Panc1 (cell line): ENCODE measurements around the gene SMIM36. TPM values are rescaled to one million over a fixed set of nuclear protein-coding genes. Genes with fewer than 3 reads are reported as not detected.
"Not testable (repeated sequence)": the region's sequence is repeated elsewhere in the genome, so short reads cannot be mapped to it uniquely, and the experiment has no call there.

ENCODE experiments used
- ATAC-seq: fragments of 200-7000 bp; cut with Tn5 transposase; 2 replicates; pipeline ENCODE4 v1.9.1; 2020; ENCODE audit warnings: mild to moderate bottlenecking, moderate library complexity
- BruUV-seq: library from RNA; stranded (reverse); fragments of 400-500 nt; replicated peaks from 2 replicates; lab custom pipeline; 2021; lab: Mats Ljungman, UMichigan
- CTCF ChIA-PET: fragments of 300-600 bp; sonication (Branson Sonifier 250); formaldehyde crosslinking; loops from one replicate; lab custom pipeline; 2022; ENCODE audit warnings: antibody characterized with exemption; lab: Charles Lee
- POLR2A ChIA-PET: fragments of 300-600 bp; sonication (Branson Sonifier 250); formaldehyde crosslinking; loops from one replicate; lab custom pipeline; 2022; ENCODE audit warnings: antibody characterized with exemption; lab: Charles Lee
- DNase-seq: peaks from one replicate; pipeline ENCODE4 v3.0.0-alpha.2; 2010; ENCODE audit warnings: low read depth, low spot score
- H3K27ac ChIP-seq: 2 replicates; pipeline ENCODE4 v1.5.1; 2011; ENCODE audit warnings: mild to moderate bottlenecking, low read length, inconsistent platforms
- H3K27me3 ChIP-seq: fragments of 200-500 bp; sonication (Bioruptor generic); 2 replicates; pipeline ENCODE4 v1.6.0; 2014; ENCODE audit warnings: low read length, inconsistent platforms; ENCODE audit not compliant: control insufficient read depth, insufficient read depth
- H3K36me3 ChIP-seq: fragments of 200-500 bp; sonication (Bioruptor generic); 2 replicates; pipeline ENCODE4 v1.5.1; 2014; ENCODE audit warnings: inconsistent platforms, mild to moderate bottlenecking, low read length, moderate library complexity; ENCODE audit not compliant: control insufficient read depth, insufficient read depth
- H3K4me1 ChIP-seq: 2 replicates; pipeline ENCODE4 v1.5.1; 2011; ENCODE audit warnings: inconsistent platforms, mild to moderate bottlenecking, low read length, moderate library complexity; ENCODE audit not compliant: control insufficient read depth, insufficient read depth
- H3K4me3 ChIP-seq, 2 experiments: 2 replicates each; pipeline ENCODE4 v1.5.1; 2011 to 2012; ENCODE audit warnings: low read depth in 2 of 2, low read length in 2 of 2, mild to moderate bottlenecking in 2 of 2, inconsistent platforms in 1 of 2, moderate library complexity in 1 of 2
- H3K9me3 ChIP-seq: fragments of 200-500 bp; sonication (Bioruptor generic); 2 replicates; pipeline ENCODE4 v1.5.1; 2014; ENCODE audit warnings: low read depth, mild to moderate bottlenecking, inconsistent platforms, low read length, moderate library complexity; ENCODE audit not compliant: control insufficient read depth, insufficient read depth
- POLR2AphosphoS5 ChIP-seq: IDR thresholded peaks from 2 replicates; pipeline ENCODE4 v1.6.1; 2012; ENCODE audit warnings: mild to moderate bottlenecking, low read depth, low read length, moderate library complexity
- SIN3A ChIP-seq: IDR thresholded peaks from 2 replicates; pipeline ENCODE4 v1.6.1; 2012; ENCODE audit warnings: low read depth, mild to moderate bottlenecking, low read length, moderate library complexity, borderline replicate concordance; ENCODE audit not compliant: insufficient read depth
- TCF7L2 ChIP-seq: IDR thresholded peaks from 2 replicates; pipeline ENCODE4 v1.6.1; 2011; ENCODE audit warnings: mild to moderate bottlenecking, low read depth, low read length, inconsistent platforms
- in situ Hi-C: cut with HindIII; loops from 2 replicates; pipeline ENCODE4 v1.10.0; 2016; ENCODE audit warnings: low sequenced_read_pairs, low pct_unique_long_range_greater_than_20kb
- intact Hi-C: fragments of 100-400 bp; cut with micrococcal nuclease; formaldehyde crosslinking; loops from one replicate; pipeline ENCODE4 v1.10.0; 2022; ENCODE audit not compliant: unreplicated experiment
- total RNA-seq: library from RNA; stranded (reverse); gene quantifications from one replicate; pipeline ENCODE4 v1.2.1, GENCODE V29; 2021; ENCODE audit not compliant: unreplicated experiment
- TF ChIP-seq, protein P1 (sequence below): fragments of 450-650 bp; IDR thresholded peaks from 2 replicates; pipeline ENCODE4 v1.5.1; 2017; ENCODE audit warnings: mild to moderate bottlenecking
- TF ChIP-seq, protein P2 (sequence below), 2 experiments: IDR thresholded peaks; 2 replicates each; pipeline ENCODE4 v1.6.1; 2011 to 2012; ENCODE audit warnings: low read depth in 2 of 2, control low read depth in 1 of 2, low read length in 1 of 2, mild to moderate bottlenecking in 1 of 2, moderate library complexity in 1 of 2; ENCODE audit not compliant: insufficient read depth in 1 of 2

The SMIM36 gene
- total RNA-seq, 1 experiment from 2014 or later = not detected

DNA sequence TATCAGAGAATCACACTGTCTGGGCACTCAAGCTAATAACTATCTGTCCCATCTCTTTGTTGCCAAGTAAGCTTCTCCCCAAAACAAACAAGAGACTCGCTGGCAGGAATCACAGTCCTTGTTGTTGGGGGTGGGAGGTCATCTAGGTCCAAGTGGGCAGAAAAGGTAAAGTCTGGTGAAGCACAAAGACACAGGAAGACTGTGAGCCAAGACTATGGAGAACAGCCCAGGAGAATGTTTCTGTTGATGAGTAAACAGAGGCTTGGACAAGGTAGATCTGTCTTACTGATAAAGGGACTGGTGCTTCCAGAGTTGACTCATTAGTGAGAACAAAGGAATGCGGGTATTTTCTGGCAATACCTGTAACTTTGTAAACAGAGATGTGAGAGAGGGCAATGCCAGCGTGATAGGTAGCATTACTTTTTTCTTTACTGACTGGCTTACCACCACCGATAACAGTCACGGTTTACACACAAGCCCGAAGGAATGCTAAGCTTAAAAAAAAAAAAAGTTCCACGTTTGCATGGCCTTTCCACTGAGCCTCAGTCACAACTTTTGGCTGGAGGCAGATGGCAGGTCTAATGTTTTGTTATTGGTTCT lies 78.1 kb downstream of the SMIM36 start:
- no peaks in the 10 kb centered on the region for H3K9me3 ChIP-seq
- H3K4me1 ChIP-seq = peaks cover 24% of the 10 kb centered on the region
- TF ChIP-seq, protein P1, sequence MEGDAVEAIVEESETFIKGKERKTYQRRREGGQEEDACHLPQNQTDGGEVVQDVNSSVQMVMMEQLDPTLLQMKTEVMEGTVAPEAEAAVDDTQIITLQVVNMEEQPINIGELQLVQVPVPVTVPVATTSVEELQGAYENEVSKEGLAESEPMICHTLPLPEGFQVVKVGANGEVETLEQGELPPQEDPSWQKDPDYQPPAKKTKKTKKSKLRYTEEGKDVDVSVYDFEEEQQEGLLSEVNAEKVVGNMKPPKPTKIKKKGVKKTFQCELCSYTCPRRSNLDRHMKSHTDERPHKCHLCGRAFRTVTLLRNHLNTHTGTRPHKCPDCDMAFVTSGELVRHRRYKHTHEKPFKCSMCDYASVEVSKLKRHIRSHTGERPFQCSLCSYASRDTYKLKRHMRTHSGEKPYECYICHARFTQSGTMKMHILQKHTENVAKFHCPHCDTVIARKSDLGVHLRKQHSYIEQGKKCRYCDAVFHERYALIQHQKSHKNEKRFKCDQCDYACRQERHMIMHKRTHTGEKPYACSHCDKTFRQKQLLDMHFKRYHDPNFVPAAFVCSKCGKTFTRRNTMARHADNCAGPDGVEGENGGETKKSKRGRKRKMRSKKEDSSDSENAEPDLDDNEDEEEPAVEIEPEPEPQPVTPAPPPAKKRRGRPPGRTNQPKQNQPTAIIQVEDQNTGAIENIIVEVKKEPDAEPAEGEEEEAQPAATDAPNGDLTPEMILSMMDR = no peak
- peak; percentile 83 for TF ChIP-seq TCF7L2
- TF ChIP-seq, protein P2, sequence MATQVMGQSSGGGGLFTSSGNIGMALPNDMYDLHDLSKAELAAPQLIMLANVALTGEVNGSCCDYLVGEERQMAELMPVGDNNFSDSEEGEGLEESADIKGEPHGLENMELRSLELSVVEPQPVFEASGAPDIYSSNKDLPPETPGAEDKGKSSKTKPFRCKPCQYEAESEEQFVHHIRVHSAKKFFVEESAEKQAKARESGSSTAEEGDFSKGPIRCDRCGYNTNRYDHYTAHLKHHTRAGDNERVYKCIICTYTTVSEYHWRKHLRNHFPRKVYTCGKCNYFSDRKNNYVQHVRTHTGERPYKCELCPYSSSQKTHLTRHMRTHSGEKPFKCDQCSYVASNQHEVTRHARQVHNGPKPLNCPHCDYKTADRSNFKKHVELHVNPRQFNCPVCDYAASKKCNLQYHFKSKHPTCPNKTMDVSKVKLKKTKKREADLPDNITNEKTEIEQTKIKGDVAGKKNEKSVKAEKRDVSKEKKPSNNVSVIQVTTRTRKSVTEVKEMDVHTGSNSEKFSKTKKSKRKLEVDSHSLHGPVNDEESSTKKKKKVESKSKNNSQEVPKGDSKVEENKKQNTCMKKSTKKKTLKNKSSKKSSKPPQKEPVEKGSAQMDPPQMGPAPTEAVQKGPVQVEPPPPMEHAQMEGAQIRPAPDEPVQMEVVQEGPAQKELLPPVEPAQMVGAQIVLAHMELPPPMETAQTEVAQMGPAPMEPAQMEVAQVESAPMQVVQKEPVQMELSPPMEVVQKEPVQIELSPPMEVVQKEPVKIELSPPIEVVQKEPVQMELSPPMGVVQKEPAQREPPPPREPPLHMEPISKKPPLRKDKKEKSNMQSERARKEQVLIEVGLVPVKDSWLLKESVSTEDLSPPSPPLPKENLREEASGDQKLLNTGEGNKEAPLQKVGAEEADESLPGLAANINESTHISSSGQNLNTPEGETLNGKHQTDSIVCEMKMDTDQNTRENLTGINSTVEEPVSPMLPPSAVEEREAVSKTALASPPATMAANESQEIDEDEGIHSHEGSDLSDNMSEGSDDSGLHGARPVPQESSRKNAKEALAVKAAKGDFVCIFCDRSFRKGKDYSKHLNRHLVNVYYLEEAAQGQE (IDR thresholded peaks at IDR 0.05; ENCODE audit: insufficient read depth in 1 of 2, low read depth in 2 of 2, low read length in 1 of 2) = no peak
- ATAC-seq (peak; percentile 82), DNase-seq (no peak)
- in situ Hi-C loops (no loop called here), intact Hi-C loops (no loop called here)
- no peaks in the 10 kb centered on the region; the same call in 1 of the 2 replicates for H3K27me3 ChIP-seq
- CTCF ChIA-PET = interaction anchor here (0.7 kb wide), 1 partner anchor 17 kb away, joined by 4 read pairs; no protein-coding TSS in a partner anchor
- BruUV-seq = no TSS peak
- POLR2A ChIA-PET = no interaction called here
- no peaks in the 10 kb centered on the region for H3K36me3 ChIP-seq
- H3K27ac ChIP-seq = peak overlapping the region; percentile 73
- H3K4me3 ChIP-seq = no peak overlapping the region

DNA sequence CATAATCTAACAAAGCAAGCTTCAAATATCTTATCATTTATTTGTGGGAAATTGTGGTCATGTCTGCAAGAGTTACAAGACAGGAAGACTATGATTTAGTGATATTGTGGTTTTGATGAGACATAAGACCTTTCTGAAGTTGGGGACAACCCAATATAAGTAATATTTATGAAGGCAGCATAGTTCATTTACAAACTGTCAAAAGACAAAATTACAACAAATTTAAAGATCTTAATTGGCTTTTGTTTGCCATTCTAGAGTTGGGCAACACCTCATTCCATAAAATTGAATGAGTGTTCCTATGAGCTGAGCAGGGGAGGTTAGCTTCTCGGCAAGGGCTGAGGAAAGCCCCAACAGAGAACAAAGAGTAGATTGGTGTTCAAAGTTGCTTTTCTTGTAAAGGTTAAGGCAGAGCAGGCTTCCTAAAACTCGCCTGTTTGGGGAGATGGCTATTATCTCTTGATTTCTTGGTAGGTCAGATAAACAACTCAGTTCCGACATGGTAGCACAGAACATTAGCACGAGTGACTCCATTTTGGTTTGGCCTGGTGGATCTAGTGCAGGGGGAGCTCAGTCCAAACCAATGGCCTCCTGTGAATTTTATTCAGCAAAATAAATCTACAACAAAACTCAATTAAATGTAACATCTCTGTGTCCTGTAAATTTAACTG lies 78.8 kb downstream of the SMIM36 start:
- CTCF ChIA-PET = no interaction called here
- no peaks in the 10 kb centered on the region for H3K36me3 ChIP-seq
- in situ Hi-C loops (no loop called here), intact Hi-C loops (no loop called here)
- no peaks in the 10 kb centered on the region for H3K9me3 ChIP-seq
- H3K4me1 ChIP-seq = peaks cover 24% of the 10 kb centered on the region
- no peaks in the 10 kb centered on the region; the same call in 1 of the 2 replicates for H3K27me3 ChIP-seq
- POLR2A ChIA-PET = no interaction called here
- ATAC-seq (no peak), DNase-seq (no peak)
- no peak overlapping the region for H3K4me3 ChIP-seq
- TF ChIP-seq, protein P2 (IDR thresholded peaks at IDR 0.05; ENCODE audit: insufficient read depth in 1 of 2, low read depth in 2 of 2, low read length in 1 of 2) = no peak
- no peak for TF ChIP-seq POLR2AphosphoS5
- no peak for TF ChIP-seq SIN3A
- no peak for TF ChIP-seq TCF7L2
- TF ChIP-seq, protein P1 = no peak
- H3K27ac ChIP-seq = peak overlapping the region; percentile 73
- BruUV-seq = no TSS peak

DNA sequence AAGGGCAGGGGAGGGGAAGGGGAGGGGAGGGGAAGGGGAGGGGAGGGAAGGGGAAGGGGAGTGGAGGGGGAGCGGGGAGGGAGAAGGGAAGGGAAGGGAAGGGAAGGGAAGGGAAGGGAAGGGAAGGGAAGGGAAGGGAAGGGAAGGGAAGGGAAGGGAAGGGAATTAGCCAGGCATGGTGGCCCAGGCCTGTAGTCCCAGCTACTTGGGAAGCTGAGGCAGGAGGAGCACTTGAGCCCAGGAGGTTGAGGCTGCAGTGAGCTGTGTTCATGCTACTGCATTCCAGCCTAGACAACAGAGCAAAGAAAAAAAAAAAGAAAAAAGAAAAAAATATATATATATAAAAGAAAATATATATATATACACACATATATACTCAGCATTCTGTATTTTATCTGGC lies 79.3 kb downstream of the SMIM36 start:
- POLR2A ChIA-PET, CTCF ChIA-PET, in situ Hi-C loops, BruUV-seq, DNase-seq, intact Hi-C loops, ATAC-seq, H3K4me3 ChIP-seq, H3K36me3 ChIP-seq, H3K9me3 ChIP-seq, H3K27me3 ChIP-seq, H3K27ac ChIP-seq: not testable (repeated sequence)
- peaks cover 24% of the 10 kb centered on the region for H3K4me1 ChIP-seq
